GM12892 (cell line): ENCODE data around the gene TRMT5. TPM values are rescaled to one million over a fixed set of nuclear protein-coding genes. Genes with fewer than 3 reads are reported as not detected.

Experiments
- DNase-seq: peaks from one replicate; pipeline ENCODE4 v3.0.0; 2011; ENCODE audit not compliant: insufficient read length
- FAIRE-seq: peaks from 2 replicates; lab custom pipeline; 2011; peaks lifted over from hg19 to GRCh38; lab: Jason Lieb, UNC
- POLR2A ChIP-seq: IDR thresholded peaks from 2 replicates; pipeline ENCODE4 v1.6.1; 2011; ENCODE audit warnings: low read depth, low read length, control low read depth
- POLR2AphosphoS5 ChIP-seq: IDR thresholded peaks from 2 replicates; pipeline ENCODE4 v1.6.1; 2011; ENCODE audit warnings: low read depth, low read length, control low read depth
- TAF1 ChIP-seq: IDR thresholded peaks from 2 replicates; pipeline ENCODE4 v1.6.1; 2011; ENCODE audit warnings: low read depth, mild to moderate bottlenecking, control low read depth, low read length, borderline replicate concordance
- polyA plus RNA-seq: library from polyadenylated mRNA; unstranded; fragments of >200 nt; gene quantifications from one replicate; pipeline ENCODE4 v1.2.1, GENCODE V29; 2012; ENCODE audit warnings: missing spikeins, inconsistent platforms; ENCODE audit not compliant: missing spikeins

Gene TRMT5, protein sequence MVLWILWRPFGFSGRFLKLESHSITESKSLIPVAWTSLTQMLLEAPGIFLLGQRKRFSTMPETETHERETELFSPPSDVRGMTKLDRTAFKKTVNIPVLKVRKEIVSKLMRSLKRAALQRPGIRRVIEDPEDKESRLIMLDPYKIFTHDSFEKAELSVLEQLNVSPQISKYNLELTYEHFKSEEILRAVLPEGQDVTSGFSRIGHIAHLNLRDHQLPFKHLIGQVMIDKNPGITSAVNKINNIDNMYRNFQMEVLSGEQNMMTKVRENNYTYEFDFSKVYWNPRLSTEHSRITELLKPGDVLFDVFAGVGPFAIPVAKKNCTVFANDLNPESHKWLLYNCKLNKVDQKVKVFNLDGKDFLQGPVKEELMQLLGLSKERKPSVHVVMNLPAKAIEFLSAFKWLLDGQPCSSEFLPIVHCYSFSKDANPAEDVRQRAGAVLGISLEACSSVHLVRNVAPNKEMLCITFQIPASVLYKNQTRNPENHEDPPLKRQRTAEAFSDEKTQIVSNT
- polyA plus RNA-seq, result 14.1 TPM

DNA sequence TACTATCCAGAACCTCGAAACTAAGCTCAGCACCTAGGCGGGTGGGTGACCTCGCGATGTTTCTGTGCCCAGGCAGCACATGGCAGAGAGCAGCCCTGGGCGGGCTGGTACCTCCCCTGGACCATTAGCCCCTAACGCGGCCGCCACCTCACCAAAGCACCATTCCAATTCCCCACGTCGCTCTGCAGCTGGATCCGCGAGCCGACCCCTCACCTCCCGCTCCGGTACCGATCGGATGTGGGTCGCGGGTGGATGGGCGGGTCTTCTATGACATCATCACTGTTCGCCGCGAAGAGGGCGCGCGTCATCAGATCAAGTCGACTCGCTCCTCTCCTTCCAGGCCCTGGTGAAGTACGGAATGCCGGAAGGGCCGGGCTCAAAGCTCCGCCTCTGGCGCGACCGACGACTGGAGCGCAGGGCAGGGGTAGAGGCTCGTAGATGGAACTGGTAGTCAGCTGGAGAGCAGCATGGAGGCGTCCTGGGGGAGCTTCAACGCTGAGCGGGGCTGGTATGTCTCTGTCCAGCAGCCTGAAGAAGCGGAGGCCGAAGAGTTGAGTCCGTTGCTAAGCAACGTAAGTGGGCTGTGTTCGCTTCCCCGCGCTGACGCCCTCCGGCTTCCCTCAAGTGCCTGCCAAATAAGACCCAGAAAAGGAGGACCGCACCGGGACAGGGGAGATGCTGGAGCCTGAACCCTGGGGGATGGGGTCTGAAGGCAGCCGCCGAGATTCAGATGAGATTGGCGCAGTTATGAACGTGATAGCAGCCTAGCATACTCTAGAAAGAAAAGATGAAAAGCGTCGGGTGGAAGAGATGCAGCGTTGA, at the start of gene TRMT5, which contains the start of gene SLC38A6:
Gene TRMT5 (minus strand): TSS at position 269 of the 822 bp plus-strand sequence. CDS start 106 bp downstream, at position 163.
Gene SLC38A6 (plus strand): TSS at position 435 of the 822 bp plus-strand sequence. CDS start 33 bp downstream, at position 468.
- DNase-seq (peak; percentile 48), FAIRE-seq (peak; percentile 96)

DNA sequence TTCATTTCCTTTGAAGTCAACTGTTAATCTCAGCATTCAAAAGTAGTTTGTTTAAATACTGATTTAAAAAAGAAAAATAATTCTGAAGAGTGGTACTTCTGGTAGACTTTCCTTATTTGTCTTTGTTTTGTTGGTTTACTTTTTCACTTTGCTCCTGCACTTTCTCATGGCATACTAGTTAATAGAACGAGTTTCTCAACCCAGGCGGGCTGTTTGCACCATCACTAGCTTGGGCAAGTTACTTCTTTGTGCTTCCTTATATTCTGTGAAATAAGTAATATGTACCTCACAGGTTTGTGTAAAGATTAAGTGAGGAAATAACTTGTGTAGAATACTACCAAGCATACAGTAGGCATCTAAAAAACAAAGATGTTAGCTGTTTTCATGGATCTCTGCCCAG, 45.6 kb upstream of the TRMT5 start:
- DNase-seq (no peak), FAIRE-seq (no peak)
- no peak for TF ChIP-seq POLR2A
- TF ChIP-seq POLR2AphosphoS5, result no peak
- no peak for TF ChIP-seq TAF1

More for the DNA sequence above, at the start of gene TRMT5, which contains the start of gene SLC38A6:
- TF ChIP-seq POLR2A, result peak; percentile 79
- peak; percentile 71; the same call in 1 of the 2 replicates for TF ChIP-seq TAF1
- peak; percentile 75 for TF ChIP-seq POLR2AphosphoS5

DNA sequence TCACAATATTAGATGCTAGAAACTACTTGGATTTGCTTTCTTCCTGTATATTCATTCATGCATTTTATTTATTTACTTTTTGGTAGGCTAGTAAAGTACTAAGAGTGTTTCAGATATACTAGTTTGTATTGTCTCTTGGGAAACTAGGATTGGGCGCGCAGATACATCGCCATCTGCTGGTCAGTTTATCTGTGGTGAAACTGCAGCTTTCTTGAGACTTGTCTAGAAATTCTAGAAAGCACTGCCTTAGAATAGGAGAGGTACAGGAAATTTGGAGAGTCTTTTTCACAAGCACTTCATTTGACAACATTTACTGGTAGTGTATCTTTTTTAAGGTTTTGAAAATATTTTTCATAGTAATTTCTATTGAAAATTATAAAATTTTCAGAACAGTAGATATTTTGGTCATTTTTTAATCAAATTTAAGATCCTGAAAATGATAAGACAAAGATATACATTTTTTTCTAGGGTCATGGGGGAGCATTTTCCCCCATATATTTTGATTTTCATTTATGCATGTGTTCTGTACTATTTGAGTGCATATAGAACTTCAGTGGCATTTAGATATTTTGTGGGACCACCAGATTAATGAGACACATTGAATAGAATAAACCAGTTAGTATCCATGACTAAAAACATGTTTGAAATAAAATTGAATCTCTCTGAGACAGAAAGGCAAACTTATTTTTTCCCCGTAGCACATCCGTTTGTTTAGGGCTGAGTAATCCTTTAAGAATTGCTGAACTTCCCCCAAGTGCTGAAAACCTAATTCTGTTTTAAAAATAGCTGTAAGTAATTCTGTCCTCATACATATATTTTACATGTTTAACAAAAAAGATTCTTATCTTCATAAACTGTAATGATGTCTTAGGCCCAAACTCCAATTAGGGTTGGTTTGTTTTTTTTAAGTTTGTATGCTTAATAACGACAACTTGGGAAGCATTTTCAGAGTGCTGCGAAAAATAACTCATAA, 44.7 kb upstream of the TRMT5 start:
- TF ChIP-seq POLR2AphosphoS5 (no peak), POLR2A (no peak), TAF1 (no peak)
- FAIRE-seq, result peak; percentile 36
- no peak for DNase-seq

DNA sequence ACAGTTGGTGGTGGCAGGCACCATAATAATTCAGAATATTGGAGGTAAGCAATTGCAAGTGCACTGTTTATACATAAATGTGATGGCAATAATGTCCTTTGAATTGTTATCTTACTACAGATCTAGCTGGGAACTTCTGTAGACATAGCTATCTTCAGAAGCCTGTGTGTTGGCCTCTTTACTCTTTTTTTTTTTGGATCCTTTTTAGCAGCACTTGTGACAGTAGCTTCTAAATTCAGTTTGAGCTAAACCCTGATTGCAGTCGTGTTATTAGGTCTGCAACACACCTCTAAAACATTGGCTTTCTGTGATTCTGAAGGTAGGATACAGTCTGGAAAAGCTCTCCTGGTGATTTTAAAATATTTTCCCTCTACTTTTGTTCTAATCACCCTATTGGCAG, 38.7 kb upstream of the TRMT5 start:
- DNase-seq (no peak), FAIRE-seq (no peak)
- TF ChIP-seq TAF1, result no peak
- no peak for TF ChIP-seq POLR2AphosphoS5
- no peak for TF ChIP-seq POLR2A

DNA sequence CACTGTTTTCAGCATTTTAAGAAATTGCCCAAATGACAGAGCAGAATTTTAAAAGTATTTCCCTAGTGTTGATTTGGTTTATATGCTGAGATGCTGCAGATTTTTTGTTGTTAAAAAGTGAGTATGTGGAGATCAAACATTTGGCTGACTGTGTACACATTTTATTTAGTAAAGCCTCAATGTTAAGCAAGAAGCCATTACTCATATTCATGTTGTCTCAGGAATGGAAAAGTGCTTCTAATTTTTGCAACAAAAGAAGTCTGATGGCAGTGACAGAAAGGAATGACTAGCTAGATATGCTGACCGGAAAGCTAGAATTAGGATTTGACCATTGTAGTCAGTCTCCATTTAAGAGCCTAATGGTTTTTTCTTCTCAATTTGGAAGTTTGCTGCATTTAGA, 22.7 kb upstream of the TRMT5 start:
- DNase-seq, result no peak
- no peak for FAIRE-seq
- TF ChIP-seq TAF1 (no peak), POLR2AphosphoS5 (no peak), POLR2A (no peak)

DNA sequence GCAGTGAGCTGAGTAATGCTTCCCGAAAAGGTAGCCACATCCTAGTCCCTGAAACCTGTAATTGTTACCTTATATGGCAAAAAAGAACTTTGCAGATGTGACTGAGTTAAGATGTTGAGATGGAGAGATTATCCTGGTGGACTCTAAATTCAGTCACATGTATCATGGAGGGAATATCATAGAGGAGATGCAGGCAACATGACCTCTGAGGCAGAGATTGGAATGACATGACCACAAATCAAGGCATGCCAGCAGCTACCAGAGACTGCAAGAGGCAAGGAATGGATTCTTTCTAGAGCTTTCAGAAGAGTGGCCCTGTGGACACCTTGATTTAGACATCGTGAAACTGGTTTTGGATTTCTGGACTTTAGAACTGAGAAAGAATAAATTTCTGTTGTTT, 18.7 kb upstream of the TRMT5 start:
- no peak for FAIRE-seq
- DNase-seq, result no peak
- no peak for TF ChIP-seq POLR2A
- no peak for TF ChIP-seq TAF1
- TF ChIP-seq POLR2AphosphoS5, result no peak

DNA sequence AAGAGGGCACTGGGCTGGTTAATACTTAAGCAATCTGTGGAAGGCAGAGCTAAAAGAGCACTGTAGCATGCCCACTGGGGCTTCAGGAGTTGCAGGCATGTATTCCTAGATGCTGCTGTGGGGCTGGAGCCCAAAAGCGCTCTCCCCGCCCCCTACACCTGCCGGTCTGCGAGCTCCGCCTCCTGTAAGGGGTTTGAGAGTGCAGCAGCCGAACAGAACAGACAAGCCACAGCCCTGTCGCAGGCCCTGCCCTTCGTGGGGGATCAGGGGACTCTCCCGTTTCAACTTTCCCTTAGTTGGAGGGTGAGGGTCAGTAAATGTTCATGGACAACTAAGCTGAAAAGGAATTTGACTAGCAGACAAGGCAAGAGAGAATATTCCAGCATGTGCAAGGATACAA, 17.7 kb upstream of the TRMT5 start:
- no peak for FAIRE-seq
- no peak for DNase-seq
- no peak for TF ChIP-seq POLR2A
- TF ChIP-seq POLR2AphosphoS5, result no peak
- no peak for TF ChIP-seq TAF1

DNA sequence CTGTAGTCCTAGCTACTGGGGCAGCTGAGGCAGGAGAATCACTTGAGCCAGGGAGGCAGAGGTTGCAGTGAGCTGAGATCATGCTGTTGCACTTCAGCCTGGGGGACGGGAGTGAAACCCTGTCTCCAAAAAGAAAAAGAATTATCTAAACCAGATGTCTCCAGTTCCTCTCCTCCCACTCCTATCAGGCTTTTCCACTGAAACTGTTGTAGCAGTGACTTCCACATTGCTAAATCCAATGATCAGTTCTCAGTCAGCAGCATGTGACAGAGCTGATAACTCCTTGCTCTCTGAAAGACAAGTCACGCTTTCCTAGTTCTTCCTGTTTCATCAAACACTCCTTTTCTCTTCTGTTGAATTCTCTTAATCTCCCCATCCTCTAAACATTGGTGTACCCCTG, 8.7 kb upstream of the TRMT5 start:
- DNase-seq (no peak), FAIRE-seq (no peak)
- no peak for TF ChIP-seq POLR2AphosphoS5
- TF ChIP-seq TAF1, result no peak
- TF ChIP-seq POLR2A, result no peak

DNA sequence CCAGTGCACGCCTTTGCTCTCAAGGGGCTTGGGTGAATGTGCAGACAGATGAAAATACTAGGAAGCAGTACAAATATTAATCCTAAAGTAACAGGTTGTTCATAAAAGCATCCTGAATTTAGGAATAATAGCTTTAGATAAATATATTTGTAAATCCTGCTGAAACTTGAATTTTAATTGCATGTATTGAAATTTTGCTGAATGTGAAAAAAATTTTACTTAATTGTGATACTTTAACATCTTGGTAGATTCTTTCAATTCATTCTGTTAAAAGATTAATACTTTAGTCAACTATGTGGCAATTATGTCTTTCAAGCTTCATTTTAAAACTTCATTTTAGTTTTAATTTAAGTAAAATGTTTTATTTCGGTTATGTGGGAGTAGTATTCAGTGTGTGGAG, 5.6 kb upstream of the TRMT5 start:
- TF ChIP-seq POLR2A, result no peak
- no peak for TF ChIP-seq TAF1
- no peak for TF ChIP-seq POLR2AphosphoS5
- DNase-seq (no peak), FAIRE-seq (no peak)

DNA sequence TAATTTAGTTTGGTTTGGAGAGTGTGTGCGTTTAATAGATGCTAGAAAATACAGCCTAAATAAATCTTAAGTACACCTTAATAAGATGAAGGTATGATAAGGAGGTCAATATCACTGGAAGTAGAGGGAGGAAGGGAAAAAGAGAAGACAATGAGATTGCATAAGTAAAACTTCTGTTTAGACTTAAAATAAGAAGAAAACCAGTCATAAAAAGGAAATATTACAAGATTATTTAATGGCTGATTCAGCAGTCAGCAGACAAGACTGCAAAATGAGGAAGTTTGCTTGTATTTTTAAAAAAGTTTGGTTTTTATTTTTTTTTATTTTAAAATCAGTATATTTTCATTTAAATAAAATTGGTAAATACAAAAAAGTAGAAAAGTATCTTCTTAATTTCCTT, 3.3 kb upstream of the TRMT5 start:
- DNase-seq (no peak), FAIRE-seq (no peak)
- TF ChIP-seq POLR2A, result no peak
- TF ChIP-seq POLR2AphosphoS5, result no peak
- TF ChIP-seq TAF1, result no peak

DNA sequence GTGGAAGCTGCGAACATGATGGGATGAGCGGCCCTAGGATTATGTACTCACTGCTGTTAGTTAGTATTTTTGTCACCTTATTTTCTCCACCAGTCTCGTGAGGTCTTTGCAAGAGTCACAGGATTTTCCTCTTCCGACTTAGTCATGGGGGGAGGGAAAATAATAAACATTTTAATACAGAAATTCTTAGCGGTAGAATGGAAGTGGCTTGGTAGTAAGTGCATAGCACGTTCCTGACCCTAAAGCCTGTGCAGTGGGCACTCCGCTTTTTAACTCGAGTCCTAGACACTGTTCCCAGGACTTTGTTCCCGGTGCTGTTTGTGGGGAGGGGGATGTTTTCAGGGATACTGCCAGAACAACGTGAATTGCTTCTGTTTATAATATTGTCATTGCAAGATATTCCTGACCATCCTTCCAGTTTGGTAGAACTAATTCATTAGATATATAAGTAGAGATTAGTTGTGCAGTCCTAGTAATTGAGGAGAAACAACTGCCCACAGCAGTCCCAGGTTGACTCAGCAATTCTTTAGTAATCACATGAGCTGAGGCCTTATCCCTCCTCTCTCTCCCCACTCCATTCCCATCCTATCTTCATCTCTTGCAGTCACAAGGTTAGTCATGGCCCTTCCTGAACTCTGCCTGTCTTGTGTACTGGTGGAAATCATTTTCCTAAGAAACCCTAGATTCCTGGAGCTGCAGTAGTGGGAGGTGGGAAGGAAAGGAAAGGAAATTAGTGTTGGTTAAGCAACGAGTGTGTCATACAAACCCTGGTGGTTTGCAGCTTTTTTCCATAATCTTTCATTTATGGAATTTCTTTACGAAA, 965 bp upstream of the TRMT5 start:
- FAIRE-seq, result peak; percentile 56
- no peak for DNase-seq
- TF ChIP-seq TAF1 (no peak), POLR2AphosphoS5 (no peak), POLR2A (no peak)

DNA sequence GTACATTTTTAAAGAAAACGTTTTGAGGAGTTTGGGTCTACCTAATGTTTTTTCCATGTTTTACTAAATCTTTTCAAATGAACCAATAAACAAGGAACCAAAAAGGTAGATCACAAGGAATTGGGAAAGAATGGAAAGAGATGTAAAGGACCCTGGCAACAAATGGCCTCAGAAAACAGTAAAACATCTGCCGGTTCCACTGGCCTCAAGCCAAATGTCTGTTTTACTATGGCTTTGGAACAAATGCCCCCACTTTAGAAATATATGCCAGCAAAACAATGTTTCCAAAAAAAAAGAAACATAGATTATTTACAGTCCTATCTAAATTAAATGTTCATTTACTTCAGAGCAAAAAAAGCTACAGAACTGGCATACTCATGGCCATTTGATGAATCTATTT, 3.0 kb downstream of the TRMT5 start:
- FAIRE-seq (no peak), DNase-seq (no peak)
- TF ChIP-seq TAF1, result no peak
- TF ChIP-seq POLR2A, result no peak
- no peak for TF ChIP-seq POLR2AphosphoS5
